Measurements from ENCODE around the gene GPR4.
A peak's percentile ranks its signal among the peaks of the same experiment; 100 is the strongest.

Gene GPR4

DNA sequence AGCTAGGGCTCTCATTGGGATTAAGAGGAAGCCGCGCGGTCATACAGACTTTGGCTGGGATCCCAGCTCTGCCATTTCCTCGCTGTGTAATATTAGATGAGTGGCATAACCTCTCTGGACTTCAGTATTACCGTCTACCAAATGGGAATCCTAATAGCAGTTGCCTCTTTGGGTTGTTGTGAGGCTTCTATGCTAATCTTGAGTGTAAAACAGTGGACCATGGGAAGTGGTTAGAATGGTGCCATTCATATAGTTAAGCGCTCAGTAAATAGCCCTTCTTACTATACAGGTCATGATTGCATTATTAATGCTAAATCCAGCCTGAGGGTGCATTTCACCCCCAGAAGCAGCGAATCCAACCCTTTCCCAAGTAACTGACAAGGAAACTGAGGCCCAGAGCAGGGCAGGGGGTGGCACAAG is 16.8 kb downstream of the GPR4 start:
- peak overlapping the region; percentile 95 for H3K27ac Mint-ChIP-seq
- H3K9me3 Mint-ChIP-seq, result no peaks in the 10 kb centered on the region

DNA sequence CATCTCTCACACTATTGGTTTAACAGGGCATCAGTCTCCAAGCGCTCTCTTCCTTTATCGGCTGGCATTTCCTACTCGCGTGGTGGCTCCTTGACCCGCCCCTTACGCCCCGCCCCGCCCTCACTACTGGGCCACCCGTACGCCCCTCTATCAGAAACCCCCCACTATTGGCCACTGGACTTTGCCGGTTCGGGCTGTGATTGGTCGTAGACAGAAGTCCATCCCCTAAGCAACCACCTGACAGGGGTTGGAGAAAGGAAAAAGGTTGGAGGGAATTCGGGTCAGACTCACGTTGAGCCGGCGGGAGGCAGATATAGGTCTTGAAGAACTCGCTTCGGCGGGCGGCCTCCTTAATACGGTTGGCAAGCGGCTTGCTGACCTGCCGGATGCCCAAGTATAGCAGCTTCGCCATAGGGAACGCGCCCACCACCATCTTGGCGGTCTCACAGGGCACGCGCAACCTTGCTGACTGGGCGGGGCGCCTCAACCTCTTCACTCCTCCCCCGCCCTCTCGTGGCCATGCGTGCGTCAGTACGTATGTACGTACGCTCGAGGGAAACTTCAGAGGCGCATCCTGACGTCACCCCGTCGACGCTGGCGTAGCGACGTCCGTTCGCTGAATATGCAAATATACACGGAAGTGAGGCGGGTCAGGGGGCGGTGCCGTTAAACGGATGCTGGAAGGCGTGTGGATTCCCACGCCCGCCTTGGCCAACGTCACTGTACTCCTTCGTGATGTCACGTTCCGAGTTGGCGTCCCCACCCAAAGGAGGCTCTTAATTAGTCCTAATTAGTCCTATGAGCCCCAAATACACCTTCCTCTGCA is 17.5 kb downstream of the GPR4 start, which contains the start of gene OPA3:
OPA3 (minus strand) TSS at position 471 of the 826 bp plus-strand sequence; CDS start at position 433, 38 bp downstream.
- H3K27me3 Mint-ChIP-seq, result peaks cover 12% of the 10 kb centered on the region
- H3K27ac Mint-ChIP-seq, result peak within 1 kb of the TSS; percentile 95
- no peaks in the 10 kb centered on the region for H3K9me3 Mint-ChIP-seq
- peaks cover 25% of the 10 kb centered on the region for H3K4me1 Mint-ChIP-seq (ENCODE audit: low read depth)
- H3K4me3 Mint-ChIP-seq, result peak within 1 kb of the TSS; percentile 94
- H3K36me3 Mint-ChIP-seq (ENCODE audit: low read depth), result peaks cover 12% of the 10 kb centered on the region

More for the DNA sequence above, 16.8 kb downstream of the GPR4 start:
- Mint-ChIP-seq H3K4me1 (ENCODE audit: low read depth) (peaks cover 25% of the 10 kb centered on the region), H3K27me3 (peaks cover 18% of the 10 kb centered on the region), H3K36me3 (ENCODE audit: low read depth) (peaks cover 12% of the 10 kb centered on the region), H3K4me3 (peak overlapping the region; percentile 94)

DNA sequence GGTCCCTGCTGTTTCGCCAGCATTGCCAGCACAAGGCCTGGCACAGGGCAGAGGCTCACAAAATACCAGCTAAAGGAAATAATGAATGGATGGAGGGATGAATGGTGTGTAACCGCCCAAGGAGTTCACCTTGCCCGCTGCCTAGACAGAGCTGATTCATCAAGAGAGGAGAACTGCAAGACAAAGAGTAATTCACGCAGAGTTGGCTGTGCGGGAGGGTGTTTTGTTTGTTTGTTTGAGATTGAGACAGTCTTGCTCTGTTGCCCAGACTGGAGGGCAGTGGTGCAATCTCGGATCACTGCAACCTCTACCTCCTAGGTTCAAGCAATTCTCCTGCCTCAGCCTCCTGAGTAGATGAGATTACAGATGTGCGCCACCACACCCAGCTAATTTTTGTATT is 20.4 kb downstream of the GPR4 start:
- Mint-ChIP-seq H3K36me3 (ENCODE audit: low read depth) (peaks cover 12% of the 10 kb centered on the region), H3K4me3 (no peak overlapping the region), H3K27ac (no peak overlapping the region), H3K9me3 (no peaks in the 10 kb centered on the region), H3K27me3 (no peaks in the 10 kb centered on the region), H3K4me1 (ENCODE audit: low read depth) (peaks cover 37% of the 10 kb centered on the region)

DNA sequence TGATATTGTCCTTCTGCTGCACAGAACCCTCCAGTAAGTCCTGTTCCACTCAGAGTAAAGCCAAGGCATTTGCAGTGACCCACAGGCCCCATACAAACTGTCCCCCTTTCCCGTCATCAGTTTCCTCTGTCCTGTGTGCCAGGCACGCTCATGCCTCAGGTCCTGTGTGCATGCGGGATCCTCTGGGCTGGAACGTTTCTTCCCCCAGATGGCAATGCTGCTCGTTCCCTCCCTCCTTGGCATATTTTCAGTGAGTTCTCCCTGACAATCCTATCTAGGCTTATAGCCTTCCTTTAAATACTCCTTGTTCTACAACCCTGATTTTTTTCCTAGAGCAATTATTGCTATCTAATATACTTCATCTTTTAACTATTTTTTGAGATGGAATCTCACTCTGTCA is 23.2 kb downstream of the GPR4 start:
- no peaks in the 10 kb centered on the region for H3K9me3 Mint-ChIP-seq
- no peak overlapping the region for H3K27ac Mint-ChIP-seq
- no peaks in the 10 kb centered on the region for H3K27me3 Mint-ChIP-seq
- no peak overlapping the region for H3K4me3 Mint-ChIP-seq
- peaks cover 12% of the 10 kb centered on the region for H3K36me3 Mint-ChIP-seq (ENCODE audit: low read depth)
- peaks cover 27% of the 10 kb centered on the region for H3K4me1 Mint-ChIP-seq (ENCODE audit: low read depth)

DNA sequence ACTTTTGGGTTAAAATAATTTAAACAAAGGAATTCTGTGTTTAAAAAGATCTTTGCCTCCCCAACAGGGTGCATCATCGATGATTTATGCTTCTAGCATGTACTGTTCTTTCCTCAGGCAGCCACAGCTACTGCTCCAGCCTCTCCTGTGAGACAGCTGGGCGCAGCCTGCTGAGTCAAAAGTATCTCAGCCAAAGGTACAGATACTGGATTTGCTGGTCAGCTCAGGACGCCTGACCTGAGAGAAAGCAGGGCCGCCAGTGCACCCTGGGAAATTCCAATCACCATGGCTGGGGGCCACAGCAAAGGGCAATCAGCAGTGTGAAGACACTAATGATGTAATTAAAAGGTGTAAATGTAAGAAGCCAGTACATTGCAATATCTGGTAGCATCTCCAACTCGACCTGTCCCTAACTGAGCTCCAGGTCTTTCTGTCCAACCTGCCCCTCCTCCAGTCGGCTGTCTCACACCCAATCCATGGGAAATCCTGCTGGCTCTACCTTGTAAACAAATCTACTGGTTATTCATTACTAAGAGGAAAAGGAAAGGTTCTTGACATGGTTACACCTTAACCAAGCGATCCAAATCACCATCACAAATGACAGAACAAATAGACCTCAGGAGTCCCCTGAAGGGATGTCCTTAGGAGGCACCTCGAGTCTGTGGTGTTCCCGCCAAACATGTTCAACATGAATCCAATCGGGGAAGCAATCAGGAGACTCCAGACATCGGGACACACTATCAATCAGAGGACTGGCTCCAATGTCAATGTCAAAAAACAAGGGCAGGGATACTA is 24.7 kb downstream of the GPR4 start:
- H3K4me3 Mint-ChIP-seq, result no peak overlapping the region

DNA sequence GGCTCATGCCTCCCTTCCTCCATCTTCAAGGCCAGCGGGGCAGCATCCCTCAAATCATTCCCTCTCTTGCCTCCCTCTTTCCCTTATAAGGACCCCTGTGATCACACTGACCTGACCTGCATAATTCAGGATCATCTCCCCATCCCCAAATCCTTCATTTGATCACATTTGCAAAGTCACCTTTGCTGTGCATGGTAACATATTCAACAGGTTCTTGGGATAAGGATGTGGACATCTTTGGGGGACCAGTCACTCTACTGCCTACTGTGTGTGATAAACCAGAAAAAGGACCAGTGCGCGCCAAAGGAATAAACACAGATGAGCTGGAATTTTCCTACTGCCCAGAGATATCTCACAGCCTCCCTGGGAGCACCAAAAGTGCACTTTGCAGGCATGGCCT is 25.3 kb downstream of the GPR4 start:
- H3K27ac Mint-ChIP-seq, result no peak overlapping the region
- H3K4me1 Mint-ChIP-seq (ENCODE audit: low read depth), result peaks cover 15% of the 10 kb centered on the region
- H3K9me3 Mint-ChIP-seq, result no peaks in the 10 kb centered on the region
- no peak overlapping the region for H3K4me3 Mint-ChIP-seq
- H3K36me3 Mint-ChIP-seq (ENCODE audit: low read depth), result peaks cover 4% of the 10 kb centered on the region
- no peaks in the 10 kb centered on the region for H3K27me3 Mint-ChIP-seq

More for the DNA sequence above, 24.7 kb downstream of the GPR4 start:
- peaks cover 7% of the 10 kb centered on the region for H3K36me3 Mint-ChIP-seq (ENCODE audit: low read depth)
- H3K27ac Mint-ChIP-seq, result no peak overlapping the region
- no peaks in the 10 kb centered on the region for H3K9me3 Mint-ChIP-seq
- no peaks in the 10 kb centered on the region for H3K27me3 Mint-ChIP-seq
- H3K4me1 Mint-ChIP-seq (ENCODE audit: low read depth), result peaks cover 16% of the 10 kb centered on the region

DNA sequence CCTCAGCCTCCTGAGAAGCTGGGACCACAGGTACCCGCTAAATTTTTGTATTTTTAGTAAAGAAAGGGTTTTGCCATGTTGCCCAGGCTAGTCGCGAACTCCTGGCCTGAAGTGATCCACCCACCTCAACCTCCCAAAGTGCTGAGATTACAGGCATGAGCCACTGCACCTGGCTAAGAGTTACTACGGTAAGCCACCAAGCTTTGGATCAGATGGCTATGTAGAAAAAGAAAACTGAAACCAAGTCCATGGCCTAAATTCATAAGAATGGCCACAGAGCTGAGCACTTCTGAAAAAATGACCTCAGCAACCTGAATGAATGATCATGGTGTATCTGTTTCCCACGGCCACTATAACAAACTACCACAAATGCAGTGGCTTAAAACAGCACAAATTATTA is 26.8 kb downstream of the GPR4 start:
- H3K27me3 Mint-ChIP-seq, result no peaks in the 10 kb centered on the region
- H3K4me3 Mint-ChIP-seq, result no peak overlapping the region
- H3K27ac Mint-ChIP-seq, result no peak overlapping the region
- H3K4me1 Mint-ChIP-seq (ENCODE audit: low read depth), result peaks cover 13% of the 10 kb centered on the region
- no peaks in the 10 kb centered on the region for H3K9me3 Mint-ChIP-seq
- no peaks in the 10 kb centered on the region for H3K36me3 Mint-ChIP-seq (ENCODE audit: low read depth)

DNA sequence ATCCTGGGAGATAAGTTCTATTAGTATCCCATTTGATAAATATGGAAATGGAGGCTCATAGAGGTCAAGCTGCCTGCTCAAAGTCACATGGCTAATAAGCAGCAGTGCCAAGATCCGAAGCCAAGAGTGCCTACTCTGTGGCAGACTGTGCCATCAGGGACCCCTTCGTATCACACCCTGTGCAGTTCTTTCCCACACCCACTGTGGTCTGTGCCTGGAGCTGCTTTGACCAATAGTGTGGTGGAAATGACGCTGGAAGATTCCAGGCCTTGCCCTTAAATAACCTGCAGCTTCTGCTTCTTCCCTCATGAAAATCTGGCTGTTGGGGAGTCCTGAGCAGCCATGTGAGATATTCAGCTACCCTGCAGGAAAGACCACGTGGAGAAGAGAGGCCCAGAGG is 27.5 kb downstream of the GPR4 start:
- Mint-ChIP-seq H3K4me3 (no peak overlapping the region), H3K9me3 (no peaks in the 10 kb centered on the region)

DNA sequence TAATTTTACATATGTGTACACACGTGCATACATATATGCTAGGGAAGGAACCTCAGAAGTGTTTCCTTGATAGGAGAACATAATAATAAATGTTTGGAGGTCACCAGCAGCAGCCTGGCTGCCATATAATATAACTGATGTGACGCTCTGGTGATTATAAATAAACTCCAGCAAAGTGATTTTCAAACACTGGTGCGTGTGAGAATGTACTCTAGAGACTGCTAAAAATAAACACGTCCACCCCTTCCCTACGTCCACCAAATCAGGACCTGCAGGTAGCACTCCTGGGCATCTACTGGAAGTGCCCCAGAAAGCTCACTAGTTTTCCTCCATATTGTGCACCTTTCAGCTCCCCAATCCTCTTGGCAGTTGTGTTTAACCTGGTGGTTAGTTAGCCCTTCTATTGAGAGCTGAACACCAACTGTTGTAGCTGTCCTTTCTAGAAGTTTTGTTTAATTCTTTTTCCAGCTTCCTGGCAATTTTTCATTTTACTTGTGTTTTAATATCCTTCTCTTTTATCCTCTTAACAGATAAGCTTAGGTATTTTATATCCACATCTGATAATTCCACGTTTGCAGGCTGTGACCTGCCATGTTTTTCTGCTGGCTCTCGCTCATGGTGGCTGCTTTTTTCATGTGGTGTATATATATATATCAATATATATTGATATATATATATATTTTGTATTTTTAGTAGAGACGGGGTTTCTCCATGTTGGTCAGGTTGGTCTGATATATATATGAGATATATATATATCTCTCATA is 30.4 kb downstream of the GPR4 start:
- Mint-ChIP-seq H3K4me1 (ENCODE audit: low read depth) (peaks cover 19% of the 10 kb centered on the region), H3K4me3 (no peak overlapping the region), H3K9me3 (no peaks in the 10 kb centered on the region), H3K27ac (no peak overlapping the region), H3K36me3 (ENCODE audit: low read depth) (peaks cover 6% of the 10 kb centered on the region), H3K27me3 (no peaks in the 10 kb centered on the region)

More for the DNA sequence above, 27.5 kb downstream of the GPR4 start:
- peaks cover 6% of the 10 kb centered on the region for H3K36me3 Mint-ChIP-seq (ENCODE audit: low read depth)
- H3K27ac Mint-ChIP-seq, result no peak overlapping the region
- no peaks in the 10 kb centered on the region for H3K27me3 Mint-ChIP-seq
- peaks cover 20% of the 10 kb centered on the region for H3K4me1 Mint-ChIP-seq (ENCODE audit: low read depth)

DNA sequence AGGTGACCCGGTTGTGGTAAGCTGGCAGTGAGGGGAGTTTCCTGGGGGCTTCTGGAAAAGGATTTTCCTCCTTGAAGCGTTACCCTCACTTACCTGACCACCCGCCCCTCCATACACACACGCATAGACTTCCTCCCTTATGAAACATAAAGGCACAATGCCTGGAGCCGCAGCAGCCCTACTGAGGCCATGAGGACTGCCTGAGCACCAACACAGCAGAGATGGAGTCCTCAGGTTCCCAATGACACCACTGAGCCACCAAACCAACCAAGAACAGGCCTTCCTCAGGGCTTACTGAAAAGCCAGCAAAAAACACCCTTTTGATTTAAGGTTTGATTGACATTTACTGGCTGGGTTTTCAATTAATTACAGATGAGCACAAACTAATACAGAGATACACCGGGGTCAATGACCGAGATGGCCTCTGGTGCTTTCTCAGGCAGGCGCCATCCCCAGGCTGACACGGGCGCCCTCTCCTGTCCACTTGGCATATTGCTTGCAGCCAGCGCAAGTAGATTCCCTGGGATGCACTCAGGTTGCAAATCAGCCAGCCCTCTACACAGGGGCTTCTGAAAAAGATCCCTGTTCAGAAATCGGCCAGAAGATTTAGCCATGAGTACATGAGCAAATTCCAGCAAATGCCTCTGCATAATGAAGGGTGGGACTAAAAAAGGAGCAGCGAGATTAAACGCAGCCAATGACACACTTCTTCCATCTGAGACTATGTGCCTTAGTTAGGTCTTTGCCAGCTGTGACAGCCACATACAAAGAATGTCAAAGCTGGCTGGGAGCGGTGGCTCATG is 32.2 kb downstream of the GPR4 start:
- H3K4me1 Mint-ChIP-seq (ENCODE audit: low read depth), result peaks cover 19% of the 10 kb centered on the region
- no peak overlapping the region for H3K27ac Mint-ChIP-seq
- H3K36me3 Mint-ChIP-seq (ENCODE audit: low read depth), result peaks cover 6% of the 10 kb centered on the region
- no peaks in the 10 kb centered on the region for H3K9me3 Mint-ChIP-seq
- no peak overlapping the region for H3K4me3 Mint-ChIP-seq
- no peaks in the 10 kb centered on the region for H3K27me3 Mint-ChIP-seq

DNA sequence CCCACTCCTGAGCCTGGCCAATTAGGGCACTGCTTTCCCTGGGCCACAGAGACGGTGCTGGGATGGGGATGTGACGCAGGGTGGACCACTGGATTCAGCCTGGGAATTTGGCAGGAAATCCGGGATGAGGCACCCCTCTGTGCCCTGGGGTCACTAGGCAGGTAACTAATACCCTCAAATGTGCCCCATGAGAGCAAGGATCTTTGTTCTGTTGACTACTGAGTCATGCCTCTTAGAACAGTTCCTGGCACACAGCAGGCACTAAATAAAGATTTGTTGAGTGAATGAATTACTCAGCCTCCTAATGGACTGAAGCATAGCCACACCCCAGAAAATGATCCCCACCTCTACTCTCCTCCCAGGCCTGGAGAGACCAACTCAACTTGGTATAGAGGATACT is 33.3 kb downstream of the GPR4 start:
- Mint-ChIP-seq H3K27me3 (no peaks in the 10 kb centered on the region), H3K27ac (no peak overlapping the region), H3K4me1 (ENCODE audit: low read depth) (peaks cover 28% of the 10 kb centered on the region), H3K4me3 (no peak overlapping the region), H3K9me3 (no peaks in the 10 kb centered on the region), H3K36me3 (ENCODE audit: low read depth) (peaks cover 6% of the 10 kb centered on the region)

DNA sequence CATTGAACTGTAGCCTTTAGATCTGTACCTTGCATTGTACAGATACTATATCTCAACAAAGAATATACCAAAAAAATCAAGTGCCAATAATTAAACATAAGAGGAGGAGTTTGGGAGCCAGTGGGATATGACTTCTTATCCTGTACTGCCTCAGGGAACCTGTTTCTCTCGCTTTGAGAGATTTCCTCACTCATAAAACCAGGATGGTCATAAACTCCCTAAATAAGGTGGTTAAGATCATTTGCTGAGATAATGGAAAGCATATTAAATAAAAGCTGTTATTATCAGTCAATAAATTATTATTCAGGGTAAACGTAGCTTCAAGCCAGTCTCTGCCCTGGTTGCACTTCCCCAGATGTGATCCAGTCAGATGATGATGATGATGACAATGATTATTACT is 34.4 kb downstream of the GPR4 start:
- no peaks in the 10 kb centered on the region for H3K9me3 Mint-ChIP-seq
- no peak overlapping the region for H3K27ac Mint-ChIP-seq
- H3K27me3 Mint-ChIP-seq, result no peaks in the 10 kb centered on the region
- peaks cover 38% of the 10 kb centered on the region for H3K4me1 Mint-ChIP-seq (ENCODE audit: low read depth)
- peaks cover 6% of the 10 kb centered on the region for H3K36me3 Mint-ChIP-seq (ENCODE audit: low read depth)
- no peak overlapping the region for H3K4me3 Mint-ChIP-seq

DNA sequence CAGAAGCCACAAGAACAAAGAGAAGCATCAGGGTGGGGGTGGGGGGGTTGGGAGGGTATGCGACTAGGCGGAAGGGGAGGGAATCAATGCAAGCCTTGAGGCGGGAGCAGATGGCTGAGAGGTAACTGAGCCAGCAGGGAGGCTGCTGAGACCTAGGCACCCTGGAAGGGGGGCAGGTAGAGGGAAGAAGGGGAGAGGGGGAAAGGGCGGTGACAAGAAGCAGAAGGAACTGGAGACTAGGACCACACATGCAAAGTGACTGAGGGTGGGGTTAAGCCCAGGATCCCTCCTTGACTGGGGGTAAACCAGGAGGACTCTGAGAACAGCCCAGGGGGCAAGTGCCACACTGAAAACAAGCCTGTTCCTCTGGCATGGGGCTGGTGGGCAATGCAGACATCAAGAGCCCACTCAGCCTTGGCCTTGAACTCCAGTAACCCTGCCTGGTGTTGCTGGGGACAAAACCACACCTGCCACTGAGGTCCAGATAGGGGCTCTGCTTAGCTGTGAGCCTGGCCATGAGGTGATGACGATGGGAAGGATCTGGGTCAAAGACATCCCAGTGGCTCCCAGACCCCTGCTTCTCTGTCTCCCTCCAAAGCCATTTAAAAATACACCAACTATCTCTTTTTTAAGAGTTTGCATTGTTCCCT is 37.8 kb downstream of the GPR4 start:
- Mint-ChIP-seq H3K9me3 (no peaks in the 10 kb centered on the region), H3K4me3 (peak overlapping the region; percentile 3), H3K36me3 (ENCODE audit: low read depth) (peaks cover 4% of the 10 kb centered on the region), H3K27me3 (no peaks in the 10 kb centered on the region), H3K27ac (peak overlapping the region; percentile 79), H3K4me1 (ENCODE audit: low read depth) (peaks cover 45% of the 10 kb centered on the region)

DNA sequence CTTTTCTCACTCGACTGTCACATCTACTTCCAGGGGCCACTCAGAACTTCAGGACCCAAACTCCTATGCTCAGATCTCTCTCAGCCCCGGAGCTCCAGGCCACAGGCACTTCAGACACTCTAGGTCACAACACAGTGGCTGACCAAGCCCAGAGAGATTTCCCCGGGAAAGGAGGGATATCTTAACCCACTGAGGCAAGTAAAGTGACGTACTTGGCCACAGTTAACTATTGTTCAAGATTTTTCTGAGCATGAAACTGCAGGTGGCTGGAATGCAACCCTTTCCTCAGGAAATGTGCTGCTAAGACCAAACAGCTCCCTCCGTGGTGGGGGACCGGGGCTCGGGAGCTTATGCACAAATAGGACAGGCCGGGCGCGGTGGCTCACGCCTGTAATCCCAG is 41.3 kb downstream of the GPR4 start:
- H3K9me3 Mint-ChIP-seq, result no peaks in the 10 kb centered on the region
- H3K36me3 Mint-ChIP-seq (ENCODE audit: low read depth), result peaks cover 4% of the 10 kb centered on the region
- H3K4me3 Mint-ChIP-seq, result no peak overlapping the region

More for the DNA sequence above, 41.3 kb downstream of the GPR4 start:
- Mint-ChIP-seq H3K4me1 (ENCODE audit: low read depth) (peaks cover 48% of the 10 kb centered on the region), H3K27me3 (no peaks in the 10 kb centered on the region), H3K27ac (no peak overlapping the region)

Measured in stimulated activated naive CD8-positive, alpha-beta T cell treated with anti-CD3 and anti-CD28 coated beads, Interleukin-15, Interleukin-2, amounts not matched to agents 100 ng/mL and 50 ng/mL, for 24 hours (primary cell).